SK-N-SH treated with all-trans-retinoic acid at 6 μM for 48 hours (cell line): ENCODE results near the gene R3HDML.

ENCODE experiments used
- ARNTL ChIP-seq: fragments of 450-650 bp; formaldehyde crosslinking; IDR thresholded peaks from 2 replicates; pipeline ENCODE4 v1.5.0; 2020; ENCODE audit warnings: low read depth, mild to moderate bottlenecking, moderate library complexity, borderline replicate concordance
- GLIS3 ChIP-seq: fragments of 250-450 bp; sonication (Bioruptor Pico); IDR thresholded peaks from 2 replicates; pipeline ENCODE4 v1.5.0; 2020; ENCODE audit warnings: mild to moderate bottlenecking, moderate library complexity
- OSR1 ChIP-seq: fragments of 250-450 bp; sonication (Bioruptor Pico); IDR thresholded peaks from 2 replicates; pipeline ENCODE4 v1.8.0; 2022; ENCODE audit warnings: moderate library complexity, mild to moderate bottlenecking, inconsistent platforms
- SNAI2 ChIP-seq: fragments of 250-450 bp; sonication (Bioruptor Pico); IDR thresholded peaks from 2 replicates; pipeline ENCODE4 v1.5.0; 2020; ENCODE audit warnings: mild to moderate bottlenecking, moderate library complexity
- ZC3H10 ChIP-seq: fragments of 250-450 bp; sonication (Bioruptor Pico); IDR thresholded peaks from 2 replicates; pipeline ENCODE4 v1.5.1; 2021; ENCODE audit warnings: mild to moderate bottlenecking, moderate library complexity
- ZFP3 ChIP-seq: fragments of 250-450 bp; sonication (Bioruptor Pico); IDR thresholded peaks from 2 replicates; pipeline ENCODE4 v1.5.0; 2020; ENCODE audit warnings: mild to moderate bottlenecking, moderate library complexity
- ZFP30 ChIP-seq: fragments of 450-650 bp; formaldehyde crosslinking; IDR thresholded peaks from 2 replicates; pipeline ENCODE4 v1.5.0; 2022; ENCODE audit warnings: mild to moderate bottlenecking, moderate library complexity
- ZNF70 ChIP-seq: fragments of 450-650 bp; formaldehyde crosslinking; IDR thresholded peaks from 2 replicates; pipeline ENCODE4 v1.5.0; 2020; ENCODE audit warnings: mild to moderate bottlenecking, moderate library complexity
- TF ChIP-seq, protein P1 (sequence below): fragments of 250-450 bp; sonication (Bioruptor Pico); IDR thresholded peaks from 2 replicates; pipeline ENCODE4 v1.8.0; 2020; ENCODE audit warnings: mild to moderate bottlenecking, moderate library complexity, borderline replicate concordance
- TF ChIP-seq, protein P2 (sequence below): fragments of 250-450 bp; sonication (Bioruptor Pico); IDR thresholded peaks from 2 replicates; pipeline ENCODE4 v1.5.1; 2020; ENCODE audit warnings: low read depth, mild to moderate bottlenecking, moderate library complexity
- TF ChIP-seq, protein P3 (sequence below): fragments of 250-450 bp; sonication (Bioruptor Pico); IDR thresholded peaks from 2 replicates; pipeline ENCODE4 v1.5.1; 2021; ENCODE audit warnings: mild to moderate bottlenecking, moderate library complexity

DNA sequence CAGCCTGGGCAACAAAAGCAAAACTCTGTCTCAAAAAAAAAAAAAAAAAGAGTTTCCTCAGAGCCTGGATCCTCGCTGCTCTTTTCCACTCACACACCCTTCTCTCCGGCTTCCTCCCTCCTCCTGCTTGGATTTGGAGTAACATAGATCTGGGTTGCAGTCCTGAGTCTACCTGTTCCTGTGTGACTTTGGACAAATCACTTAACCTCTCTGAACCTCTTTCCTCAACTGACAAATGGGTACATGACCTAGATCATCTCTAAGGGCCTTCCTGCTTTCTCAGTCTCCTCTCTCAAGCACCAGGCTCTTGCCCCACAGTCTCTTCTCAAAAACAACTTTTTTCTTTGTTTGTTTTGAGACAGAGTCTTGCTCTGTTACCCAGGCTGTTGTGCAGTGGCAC lies 5.6 kb upstream of the R3HDML start:
- TF ChIP-seq OSR1 (no peak), GLIS3 (CRISPR knock-in tag) (no peak), SNAI2 (CRISPR knock-in tag) (no peak), ZC3H10 (CRISPR knock-in tag) (no peak), ARNTL (CRISPR knock-in tag) (no peak), ZFP30 (no peak), ZNF70 (CRISPR knock-in tag) (no peak), ZFP3 (CRISPR knock-in tag) (no peak)
- TF ChIP-seq, protein P1, sequence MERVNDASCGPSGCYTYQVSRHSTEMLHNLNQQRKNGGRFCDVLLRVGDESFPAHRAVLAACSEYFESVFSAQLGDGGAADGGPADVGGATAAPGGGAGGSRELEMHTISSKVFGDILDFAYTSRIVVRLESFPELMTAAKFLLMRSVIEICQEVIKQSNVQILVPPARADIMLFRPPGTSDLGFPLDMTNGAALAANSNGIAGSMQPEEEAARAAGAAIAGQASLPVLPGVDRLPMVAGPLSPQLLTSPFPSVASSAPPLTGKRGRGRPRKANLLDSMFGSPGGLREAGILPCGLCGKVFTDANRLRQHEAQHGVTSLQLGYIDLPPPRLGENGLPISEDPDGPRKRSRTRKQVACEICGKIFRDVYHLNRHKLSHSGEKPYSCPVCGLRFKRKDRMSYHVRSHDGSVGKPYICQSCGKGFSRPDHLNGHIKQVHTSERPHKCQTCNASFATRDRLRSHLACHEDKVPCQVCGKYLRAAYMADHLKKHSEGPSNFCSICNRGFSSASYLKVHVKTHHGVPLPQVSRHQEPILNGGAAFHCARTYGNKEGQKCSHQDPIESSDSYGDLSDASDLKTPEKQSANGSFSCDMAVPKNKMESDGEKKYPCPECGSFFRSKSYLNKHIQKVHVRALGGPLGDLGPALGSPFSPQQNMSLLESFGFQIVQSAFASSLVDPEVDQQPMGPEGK (CRISPR knock-in tag), result no peak
- TF ChIP-seq, protein P2, sequence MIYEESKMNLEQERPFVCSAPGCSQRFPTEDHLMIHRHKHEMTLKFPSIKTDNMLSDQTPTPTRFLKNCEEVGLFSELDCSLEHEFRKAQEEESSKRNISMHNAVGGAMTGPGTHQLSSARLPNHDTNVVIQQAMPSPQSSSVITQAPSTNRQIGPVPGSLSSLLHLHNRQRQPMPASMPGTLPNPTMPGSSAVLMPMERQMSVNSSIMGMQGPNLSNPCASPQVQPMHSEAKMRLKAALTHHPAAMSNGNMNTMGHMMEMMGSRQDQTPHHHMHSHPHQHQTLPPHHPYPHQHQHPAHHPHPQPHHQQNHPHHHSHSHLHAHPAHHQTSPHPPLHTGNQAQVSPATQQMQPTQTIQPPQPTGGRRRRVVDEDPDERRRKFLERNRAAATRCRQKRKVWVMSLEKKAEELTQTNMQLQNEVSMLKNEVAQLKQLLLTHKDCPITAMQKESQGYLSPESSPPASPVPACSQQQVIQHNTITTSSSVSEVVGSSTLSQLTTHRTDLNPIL (CRISPR knock-in tag), result no peak
- TF ChIP-seq, protein P3, sequence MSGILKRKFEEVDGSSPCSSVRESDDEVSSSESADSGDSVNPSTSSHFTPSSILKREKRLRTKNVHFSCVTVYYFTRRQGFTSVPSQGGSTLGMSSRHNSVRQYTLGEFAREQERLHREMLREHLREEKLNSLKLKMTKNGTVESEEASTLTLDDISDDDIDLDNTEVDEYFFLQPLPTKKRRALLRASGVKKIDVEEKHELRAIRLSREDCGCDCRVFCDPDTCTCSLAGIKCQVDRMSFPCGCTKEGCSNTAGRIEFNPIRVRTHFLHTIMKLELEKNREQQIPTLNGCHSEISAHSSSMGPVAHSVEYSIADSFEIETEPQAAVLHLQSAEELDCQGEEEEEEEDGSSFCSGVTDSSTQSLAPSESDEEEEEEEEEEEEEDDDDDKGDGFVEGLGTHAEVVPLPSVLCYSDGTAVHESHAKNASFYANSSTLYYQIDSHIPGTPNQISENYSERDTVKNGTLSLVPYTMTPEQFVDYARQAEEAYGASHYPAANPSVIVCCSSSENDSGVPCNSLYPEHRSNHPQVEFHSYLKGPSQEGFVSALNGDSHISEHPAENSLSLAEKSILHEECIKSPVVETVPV (CRISPR knock-in tag), result no peak
